ENCODE measurements around the gene ARID5B.

The ARID5B gene

GRCh38 chr10:61951144-61951483 is 49.6 kb downstream of the ARID5B start:
- H3K4me1 ChIP-seq (ENCODE audit: low read length), result no peaks in the 10 kb centered on the region
- no peaks in the 10 kb centered on the region for H3K9me3 ChIP-seq (replicated peaks; ENCODE audit: insufficient read depth, low read length)
- no peak overlapping the region for H3K9ac ChIP-seq (ENCODE audit: low read length)
- no peak overlapping the region for H2AFZ ChIP-seq (ENCODE audit: low read length)
- H3K9me2 ChIP-seq (replicated peaks; ENCODE audit: insufficient read depth, low read length), result no peaks in the 10 kb centered on the region
- no peak overlapping the region for H3K27ac ChIP-seq (ENCODE audit: low read length)
- no peak overlapping the region for H3K4me2 ChIP-seq (ENCODE audit: low read depth, low read length)
- peaks cover 75% of the 10 kb centered on the region for H3K79me2 ChIP-seq (ENCODE audit: low read length)
- no peak overlapping the region for H3K4me3 ChIP-seq (ENCODE audit: low read length)
- no peaks in the 10 kb centered on the region for H3F3A ChIP-seq (ENCODE audit: insufficient read depth, low read length)
- no peak for TF ChIP-seq EZH2 (optimal IDR thresholded peaks at IDR 0.05; ENCODE audit: low read depth, low read length)
- TF ChIP-seq, protein P1, sequence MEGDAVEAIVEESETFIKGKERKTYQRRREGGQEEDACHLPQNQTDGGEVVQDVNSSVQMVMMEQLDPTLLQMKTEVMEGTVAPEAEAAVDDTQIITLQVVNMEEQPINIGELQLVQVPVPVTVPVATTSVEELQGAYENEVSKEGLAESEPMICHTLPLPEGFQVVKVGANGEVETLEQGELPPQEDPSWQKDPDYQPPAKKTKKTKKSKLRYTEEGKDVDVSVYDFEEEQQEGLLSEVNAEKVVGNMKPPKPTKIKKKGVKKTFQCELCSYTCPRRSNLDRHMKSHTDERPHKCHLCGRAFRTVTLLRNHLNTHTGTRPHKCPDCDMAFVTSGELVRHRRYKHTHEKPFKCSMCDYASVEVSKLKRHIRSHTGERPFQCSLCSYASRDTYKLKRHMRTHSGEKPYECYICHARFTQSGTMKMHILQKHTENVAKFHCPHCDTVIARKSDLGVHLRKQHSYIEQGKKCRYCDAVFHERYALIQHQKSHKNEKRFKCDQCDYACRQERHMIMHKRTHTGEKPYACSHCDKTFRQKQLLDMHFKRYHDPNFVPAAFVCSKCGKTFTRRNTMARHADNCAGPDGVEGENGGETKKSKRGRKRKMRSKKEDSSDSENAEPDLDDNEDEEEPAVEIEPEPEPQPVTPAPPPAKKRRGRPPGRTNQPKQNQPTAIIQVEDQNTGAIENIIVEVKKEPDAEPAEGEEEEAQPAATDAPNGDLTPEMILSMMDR (IDR thresholded peaks at IDR 0.05; ENCODE audit: low read length), result no peak
- no peak for TF ChIP-seq EZH2phosphoT487 (IDR thresholded peaks at IDR 0.05; ENCODE audit: low read length)
- H4K20me1 ChIP-seq (ENCODE audit: insufficient read depth, low read length), result no peaks in the 10 kb centered on the region
- H3K36me3 ChIP-seq (replicated peaks; ENCODE audit: insufficient read depth, low read length), result 0 out of 2 replicates have a peak, but pooled peaks cover 3% of the 10 kb centered on the region
- no peak for DNase-seq
- no peaks in the 10 kb centered on the region for H3K27me3 ChIP-seq (replicated peaks; ENCODE audit: insufficient read depth, low read length)

DNA sequence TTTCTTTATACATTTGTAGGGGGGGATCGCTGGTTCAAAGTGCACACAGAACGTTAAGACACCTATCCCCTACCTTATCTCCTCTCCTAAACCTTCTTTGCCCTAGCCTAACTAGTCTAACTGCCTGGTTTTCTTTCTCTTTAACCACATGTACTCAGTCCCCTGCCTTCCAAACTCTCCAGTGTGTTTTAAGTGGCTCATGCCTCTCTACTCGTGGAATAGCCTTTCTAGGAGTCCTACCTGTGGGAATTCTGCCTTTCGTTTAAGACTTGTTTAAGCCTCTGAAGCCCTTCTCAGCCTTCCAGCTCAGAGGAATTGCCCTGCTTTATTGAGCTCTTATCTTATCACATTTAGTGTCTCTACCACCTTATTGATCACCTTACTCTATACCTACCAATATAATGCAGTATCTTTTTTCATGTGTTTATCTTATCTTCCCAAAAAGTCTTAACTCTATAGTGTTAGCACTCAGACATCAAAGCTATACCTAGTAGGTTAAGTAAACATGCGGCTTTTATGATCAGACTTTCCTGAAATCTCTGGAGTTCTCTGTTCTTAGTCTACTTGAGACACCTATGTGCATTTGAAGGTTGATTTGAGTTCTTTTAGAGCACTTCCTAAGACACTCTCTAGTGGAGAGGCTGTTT is 50.7 kb downstream of the ARID5B start:
- Histone ChIP-seq H3K9ac (ENCODE audit: low read length) (no peak overlapping the region), H2AFZ (ENCODE audit: low read length) (no peak overlapping the region), H3K36me3 (replicated peaks; ENCODE audit: insufficient read depth, low read length) (0 out of 2 replicates have a peak, but pooled peaks cover 3% of the 10 kb centered on the region), H3F3A (ENCODE audit: insufficient read depth, low read length) (no peaks in the 10 kb centered on the region), H3K4me1 (ENCODE audit: low read length) (no peaks in the 10 kb centered on the region), H3K27ac (ENCODE audit: low read length) (no peak overlapping the region), H3K4me3 (ENCODE audit: low read length) (no peak overlapping the region), H3K79me2 (ENCODE audit: low read length) (peaks cover 77% of the 10 kb centered on the region), H3K4me2 (ENCODE audit: low read depth, low read length) (no peak overlapping the region), H3K9me2 (replicated peaks; ENCODE audit: insufficient read depth, low read length) (no peaks in the 10 kb centered on the region), H3K27me3 (replicated peaks; ENCODE audit: insufficient read depth, low read length) (no peaks in the 10 kb centered on the region), H3K9me3 (replicated peaks; ENCODE audit: insufficient read depth, low read length) (no peaks in the 10 kb centered on the region), H4K20me1 (ENCODE audit: insufficient read depth, low read length) (no peaks in the 10 kb centered on the region)
- no peak for DNase-seq
- TF ChIP-seq, protein P1 (IDR thresholded peaks at IDR 0.05; ENCODE audit: low read length), result no peak
- TF ChIP-seq EZH2 (optimal IDR thresholded peaks at IDR 0.05; ENCODE audit: low read depth, low read length) (no peak), EZH2phosphoT487 (IDR thresholded peaks at IDR 0.05; ENCODE audit: low read length) (no peak)

DNA sequence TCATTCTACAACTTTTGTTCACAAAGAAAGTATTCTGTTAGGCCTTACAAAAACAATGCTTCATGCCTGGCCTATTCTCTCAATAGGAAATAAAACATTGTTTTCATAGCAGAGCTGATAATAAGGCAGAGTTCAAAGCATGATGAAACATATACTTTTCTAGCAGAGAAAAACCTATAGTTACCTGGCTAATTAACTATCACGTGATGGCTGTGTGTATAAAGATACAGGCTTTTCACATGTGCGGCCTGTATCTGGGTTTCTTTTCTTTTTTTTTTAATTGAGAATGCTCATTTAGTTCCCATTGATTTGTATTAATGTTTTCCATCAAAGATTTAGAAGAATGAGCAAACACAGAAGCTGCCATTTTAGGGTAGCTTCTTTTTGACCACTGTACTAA is 51.7 kb downstream of the ARID5B start:
- no peaks in the 10 kb centered on the region for H3K4me1 ChIP-seq (ENCODE audit: low read length)
- no peak overlapping the region for H3K27ac ChIP-seq (ENCODE audit: low read length)
- no peaks in the 10 kb centered on the region for H3K36me3 ChIP-seq (replicated peaks; ENCODE audit: insufficient read depth, low read length)

More for the DNA sequence above, 51.7 kb downstream of the ARID5B start:
- Histone ChIP-seq H3K9ac (ENCODE audit: low read length) (no peak overlapping the region), H3K27me3 (replicated peaks; ENCODE audit: insufficient read depth, low read length) (no peaks in the 10 kb centered on the region), H3K4me3 (ENCODE audit: low read length) (no peak overlapping the region), H4K20me1 (ENCODE audit: insufficient read depth, low read length) (no peaks in the 10 kb centered on the region), H3K9me2 (replicated peaks; ENCODE audit: insufficient read depth, low read length) (no peaks in the 10 kb centered on the region), H3K79me2 (ENCODE audit: low read length) (peaks cover 77% of the 10 kb centered on the region), H2AFZ (ENCODE audit: low read length) (no peak overlapping the region), H3K4me2 (ENCODE audit: low read depth, low read length) (no peak overlapping the region), H3F3A (ENCODE audit: insufficient read depth, low read length) (no peaks in the 10 kb centered on the region), H3K9me3 (replicated peaks; ENCODE audit: insufficient read depth, low read length) (no peaks in the 10 kb centered on the region)
- DNase-seq, result no peak
- TF ChIP-seq EZH2phosphoT487 (IDR thresholded peaks at IDR 0.05; ENCODE audit: low read length), result no peak
- no peak for TF ChIP-seq EZH2 (optimal IDR thresholded peaks at IDR 0.05; ENCODE audit: low read depth, low read length)
- TF ChIP-seq, protein P1 (IDR thresholded peaks at IDR 0.05; ENCODE audit: low read length), result no peak
